ENCODE measurements around the gene BDH1.

Gene BDH1

GRCh38 chr3:197514786-197515355 is 40.9 kb downstream of the BDH1 start:
- peaks cover 6% of the 10 kb centered on the region for H3K4me1 Mint-ChIP-seq (ENCODE audit: low read depth)
- H3K27me3 Mint-ChIP-seq = peaks cover 3% of the 10 kb centered on the region
- H3K4me3 Mint-ChIP-seq = no peak overlapping the region
- no peaks in the 10 kb centered on the region for H3K9me3 Mint-ChIP-seq
- intact Hi-C loops (cut with micrococcal nuclease) = no loop called here
- H3K36me3 Mint-ChIP-seq (ENCODE audit: low read depth) = peaks cover 50% of the 10 kb centered on the region
- no peak overlapping the region for H3K27ac Mint-ChIP-seq

- peaks cover 3% of the 10 kb centered on the region for H3K27me3 Mint-ChIP-seq
- intact Hi-C loops (cut with micrococcal nuclease) = no loop called here
- peaks cover 48% of the 10 kb centered on the region for H3K36me3 Mint-ChIP-seq (ENCODE audit: low read depth)
- no peak overlapping the region for H3K4me3 Mint-ChIP-seq
- peaks cover 7% of the 10 kb centered on the region for H3K4me1 Mint-ChIP-seq (ENCODE audit: low read depth)
- H3K9me3 Mint-ChIP-seq = no peaks in the 10 kb centered on the region
- H3K27ac Mint-ChIP-seq = no peak overlapping the region
Measured at GRCh38 chr3:197513953-197514785, 41.6 kb downstream of the BDH1 start.

GRCh38 chr3:197512691-197513571 is 42.8 kb downstream of the BDH1 start:
- no peaks in the 10 kb centered on the region for H3K9me3 Mint-ChIP-seq
- peaks cover 3% of the 10 kb centered on the region for H3K27me3 Mint-ChIP-seq
- H3K27ac Mint-ChIP-seq = no peak overlapping the region
- H3K4me1 Mint-ChIP-seq (ENCODE audit: low read depth) = peaks cover 7% of the 10 kb centered on the region
- no peak overlapping the region for H3K4me3 Mint-ChIP-seq
- peaks cover 48% of the 10 kb centered on the region for H3K36me3 Mint-ChIP-seq (ENCODE audit: low read depth)
- intact Hi-C loops (cut with micrococcal nuclease) = no loop called here

- Mint-ChIP-seq H3K4me3 (no peak overlapping the region), H3K4me1 (ENCODE audit: low read depth) (peaks cover 7% of the 10 kb centered on the region), H3K9me3 (no peaks in the 10 kb centered on the region), H3K27me3 (peaks cover 7% of the 10 kb centered on the region), H3K27ac (no peak overlapping the region), H3K36me3 (ENCODE audit: low read depth) (peaks cover 48% of the 10 kb centered on the region)
- intact Hi-C loops (cut with micrococcal nuclease) = loop anchor here (2.0 kb wide), 1 partner anchor 255 kb away; no protein-coding TSS in a partner anchor
Measured at GRCh38 chr3:197511853-197512635, 43.7 kb downstream of the BDH1 start.

GRCh38 chr3:197511130-197511529 is 44.6 kb downstream of the BDH1 start:
- intact Hi-C loops (cut with micrococcal nuclease) = loop anchor here (2.0 kb wide), 1 partner anchor 254 kb away; no protein-coding TSS in a partner anchor
- H3K27me3 Mint-ChIP-seq = peaks cover 7% of the 10 kb centered on the region
- peaks cover 8% of the 10 kb centered on the region for H3K4me1 Mint-ChIP-seq (ENCODE audit: low read depth)
- H3K27ac Mint-ChIP-seq = no peak overlapping the region
- no peaks in the 10 kb centered on the region for H3K9me3 Mint-ChIP-seq
- H3K4me3 Mint-ChIP-seq = no peak overlapping the region
- H3K36me3 Mint-ChIP-seq (ENCODE audit: low read depth) = peaks cover 44% of the 10 kb centered on the region

GRCh38 chr3:197510642-197511018 is 45.1 kb downstream of the BDH1 start:
- H3K4me3 Mint-ChIP-seq = no peak overlapping the region
- intact Hi-C loops (cut with micrococcal nuclease) = loop anchor here (1.0 to 2.0 kb wide), 2 partner anchors 254 to 286 kb away; no protein-coding TSS in a partner anchor
- H3K27me3 Mint-ChIP-seq = peaks cover 7% of the 10 kb centered on the region
- peaks cover 13% of the 10 kb centered on the region for H3K4me1 Mint-ChIP-seq (ENCODE audit: low read depth)
- H3K27ac Mint-ChIP-seq = no peak overlapping the region
- H3K9me3 Mint-ChIP-seq = no peaks in the 10 kb centered on the region
- peaks cover 39% of the 10 kb centered on the region for H3K36me3 Mint-ChIP-seq (ENCODE audit: low read depth)

- no peak overlapping the region for H3K27ac Mint-ChIP-seq
- H3K4me1 Mint-ChIP-seq (ENCODE audit: low read depth) = peaks cover 15% of the 10 kb centered on the region
- intact Hi-C loops (cut with micrococcal nuclease) = no loop called here
- peaks cover 24% of the 10 kb centered on the region for H3K36me3 Mint-ChIP-seq (ENCODE audit: low read depth)
- no peak overlapping the region for H3K4me3 Mint-ChIP-seq
- peaks cover 7% of the 10 kb centered on the region for H3K27me3 Mint-ChIP-seq
- H3K9me3 Mint-ChIP-seq = no peaks in the 10 kb centered on the region
Measured at GRCh38 chr3:197508924-197509775, 46.6 kb downstream of the BDH1 start.

GRCh38 chr3:197508461-197508860 is 47.3 kb downstream of the BDH1 start:
- intact Hi-C loops (cut with micrococcal nuclease) = no loop called here
- Mint-ChIP-seq H3K4me3 (no peak overlapping the region), H3K9me3 (no peaks in the 10 kb centered on the region), H3K27me3 (peaks cover 7% of the 10 kb centered on the region), H3K36me3 (ENCODE audit: low read depth) (peaks cover 18% of the 10 kb centered on the region), H3K27ac (no peak overlapping the region), H3K4me1 (ENCODE audit: low read depth) (peaks cover 15% of the 10 kb centered on the region)

GRCh38 chr3:197508051-197508451 is 47.7 kb downstream of the BDH1 start:
- intact Hi-C loops (cut with micrococcal nuclease) = no loop called here
- H3K27ac Mint-ChIP-seq = no peak overlapping the region
- peaks cover 17% of the 10 kb centered on the region for H3K36me3 Mint-ChIP-seq (ENCODE audit: low read depth)
- no peak overlapping the region for H3K4me3 Mint-ChIP-seq
- H3K4me1 Mint-ChIP-seq (ENCODE audit: low read depth) = peaks cover 15% of the 10 kb centered on the region
- peaks cover 7% of the 10 kb centered on the region for H3K27me3 Mint-ChIP-seq
- no peaks in the 10 kb centered on the region for H3K9me3 Mint-ChIP-seq

- Mint-ChIP-seq H3K27ac (no peak overlapping the region), H3K9me3 (no peaks in the 10 kb centered on the region), H3K36me3 (ENCODE audit: low read depth) (peaks cover 12% of the 10 kb centered on the region), H3K27me3 (peaks cover 7% of the 10 kb centered on the region), H3K4me1 (ENCODE audit: low read depth) (peaks cover 16% of the 10 kb centered on the region), H3K4me3 (no peak overlapping the region)
- intact Hi-C loops (cut with micrococcal nuclease) = no loop called here
Measured at GRCh38 chr3:197507541-197507940, 48.2 kb downstream of the BDH1 start.

GRCh38 chr3:197507081-197507480 is 48.7 kb downstream of the BDH1 start:
- H3K4me1 Mint-ChIP-seq (ENCODE audit: low read depth) = peaks cover 20% of the 10 kb centered on the region

GRCh38 chr3:197505796-197506548 is 49.8 kb downstream of the BDH1 start:
- intact Hi-C loops (cut with micrococcal nuclease) = no loop called here
- Mint-ChIP-seq H3K4me1 (ENCODE audit: low read depth) (peaks cover 23% of the 10 kb centered on the region), H3K36me3 (ENCODE audit: low read depth) (no peaks in the 10 kb centered on the region), H3K27ac (no peak overlapping the region), H3K9me3 (no peaks in the 10 kb centered on the region), H3K4me3 (no peak overlapping the region), H3K27me3 (peaks cover 7% of the 10 kb centered on the region)

More at GRCh38 chr3:197507081-197507480, 48.7 kb downstream of the BDH1 start:
- intact Hi-C loops (cut with micrococcal nuclease) = no loop called here
- no peaks in the 10 kb centered on the region for H3K9me3 Mint-ChIP-seq
- H3K4me3 Mint-ChIP-seq = no peak overlapping the region
- H3K27ac Mint-ChIP-seq = no peak overlapping the region
- H3K27me3 Mint-ChIP-seq = peaks cover 7% of the 10 kb centered on the region
- H3K36me3 Mint-ChIP-seq (ENCODE audit: low read depth) = peaks cover 7% of the 10 kb centered on the region

Data from dendritic cell treated with granulocyte-macrophage colony-stimulating factor and Interleukin-4, amounts not matched to agents 40 ng/mL and 50 ng/mL, for 4 days (primary cell).